Activated CD4-positive, alpha-beta memory T cell treated with anti-CD3 and anti-CD28 coated beads for 36 hours (primary cell): ENCODE results near the gene USP48. TPM values are rescaled to one million over a fixed set of nuclear protein-coding genes. Genes with fewer than 3 reads are reported as not detected.

Experiments
- CTCF ChIA-PET: fragments of 350-600 bp; sonication (Branson Sonifier 250); formaldehyde crosslinking; loops from one replicate; lab custom pipeline; 2021; ENCODE audit warnings: antibody characterized with exemption, inconsistent platforms; lab: Charles Lee
- POLR2A ChIA-PET: fragments of 350-600 bp; sonication (Branson Sonifier 250); formaldehyde crosslinking; loops from one replicate; lab custom pipeline; 2021; ENCODE audit warnings: antibody characterized with exemption; lab: Charles Lee
- DNase-seq: peaks from one replicate; pipeline ENCODE4 v3.0.0-alpha.2; 2020
- H3K27ac Mint-ChIP-seq: one replicate; pipeline ENCODE4 v1.8.0; 2021; ENCODE audit warnings: mixed read lengths
- H3K27me3 Mint-ChIP-seq: one replicate; pipeline ENCODE4 v1.8.0; 2021; ENCODE audit warnings: mixed read lengths
- H3K36me3 Mint-ChIP-seq: one replicate; pipeline ENCODE4 v1.8.0; 2021; ENCODE audit warnings: mixed read lengths
- H3K4me1 Mint-ChIP-seq: one replicate; pipeline ENCODE4 v1.8.0; 2021; ENCODE audit warnings: low read depth, mixed read lengths
- H3K4me3 Mint-ChIP-seq: one replicate; pipeline ENCODE4 v1.8.0; 2021; ENCODE audit warnings: mild to moderate bottlenecking, mixed read lengths
- H3K9me3 Mint-ChIP-seq: one replicate; pipeline ENCODE4 v1.8.0; 2021; ENCODE audit warnings: mixed read lengths
- intact Hi-C: fragments of 100-400 bp; cut with micrococcal nuclease; formaldehyde crosslinking; loops from one replicate; pipeline ENCODE4 v1.15.1; 2023
- total RNA-seq, 2 experiments: library from RNA; stranded (reverse); gene quantifications; one replicate each; pipeline ENCODE4 v1.2.3, GENCODE V29; 2021

The USP48 gene
- total RNA-seq, 2 experiments from 2014 or later = 77.2 to 91.1 TPM

DNA sequence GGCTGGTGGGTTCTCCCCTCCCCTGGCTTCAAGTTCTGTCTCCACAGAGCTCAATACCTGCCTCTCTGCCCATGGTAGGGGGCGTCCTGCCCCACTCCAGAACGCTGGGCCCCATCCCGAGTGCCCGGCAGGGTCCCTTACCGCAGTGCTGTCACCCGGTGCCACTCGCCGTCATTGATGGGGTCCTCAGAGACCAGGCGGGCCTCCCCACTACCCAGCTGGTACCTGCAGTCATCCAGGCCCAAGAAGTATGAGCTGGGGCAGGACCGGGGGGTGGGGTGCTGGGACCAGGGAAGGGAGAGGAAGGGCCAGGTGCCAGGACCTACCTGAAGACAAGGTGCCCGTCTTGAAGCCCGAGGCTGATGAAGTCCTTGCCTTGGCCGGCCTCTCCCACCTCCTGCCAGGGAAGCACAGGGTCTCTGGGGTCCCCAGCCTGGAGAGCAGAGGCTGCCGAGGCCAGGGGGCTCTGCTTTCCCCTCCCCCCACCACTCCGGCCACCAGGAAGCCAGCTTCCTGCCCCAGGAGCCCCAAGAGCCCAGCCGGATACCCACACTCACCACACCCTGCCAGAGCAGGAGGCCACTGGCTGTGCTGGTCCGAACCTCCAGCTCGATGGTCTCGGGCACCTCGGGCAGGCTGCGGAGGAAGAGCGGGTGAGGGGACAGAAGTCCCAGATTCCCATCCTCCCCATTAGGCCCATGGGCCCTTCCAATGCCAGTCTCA is 41.2 kb upstream of the USP48 start:
- no peaks in the 10 kb centered on the region for H3K9me3 Mint-ChIP-seq
- H3K27ac Mint-ChIP-seq = no peak overlapping the region
- ChIA-PET CTCF (no interaction called here), POLR2A (interaction anchor here (1.0 kb wide), 1 partner anchor 42 kb away, joined by 3 read pairs; the partner anchor contains the start of gene USP48)
- no peaks in the 10 kb centered on the region for H3K4me1 Mint-ChIP-seq
- no peak overlapping the region for H3K4me3 Mint-ChIP-seq
- intact Hi-C loops = no loop called here
- peaks cover 2% of the 10 kb centered on the region for H3K27me3 Mint-ChIP-seq
- DNase-seq = no peak
- no peaks in the 10 kb centered on the region for H3K36me3 Mint-ChIP-seq

DNA sequence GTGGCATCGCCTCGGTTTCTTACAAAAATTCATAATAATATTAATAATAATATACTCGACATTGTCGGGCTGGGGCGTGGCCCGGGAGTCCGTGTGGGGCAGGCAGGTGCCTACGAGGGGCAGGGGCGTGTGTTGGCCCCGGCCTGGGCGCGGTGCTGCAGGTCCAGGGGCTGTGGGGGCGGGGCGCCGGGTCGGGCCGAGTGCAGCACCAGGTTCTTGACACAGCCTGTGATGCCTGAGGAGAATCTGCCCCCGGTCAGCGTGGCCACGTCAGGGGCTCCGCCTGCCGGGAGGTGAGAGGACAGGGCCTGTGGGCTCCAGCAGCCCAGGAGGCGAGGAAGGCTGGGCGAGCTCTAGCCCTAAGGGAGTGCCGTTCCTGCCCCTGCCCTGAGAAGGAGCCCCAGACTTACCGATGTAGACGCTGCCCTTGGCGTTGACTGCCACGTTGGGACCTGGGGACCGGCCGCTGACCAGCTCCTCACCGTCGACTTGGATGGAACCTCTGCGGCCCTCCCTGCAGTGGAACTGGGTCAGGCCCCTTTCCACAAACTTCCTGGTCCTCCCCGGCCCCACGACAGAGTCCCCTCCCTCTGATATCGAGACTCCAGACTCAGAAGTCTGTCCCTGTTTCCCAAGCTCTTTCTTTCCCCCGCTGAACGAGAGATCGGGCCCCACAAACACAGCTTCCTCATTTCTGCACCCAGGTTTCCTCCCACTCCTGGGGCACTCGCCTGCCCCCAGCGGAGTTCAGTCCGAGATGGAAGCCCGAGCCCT is 40.4 kb upstream of the USP48 start:
- intact Hi-C loops = no loop called here
- Mint-ChIP-seq H3K4me1 (peaks cover 2% of the 10 kb centered on the region), H3K27me3 (peaks cover 2% of the 10 kb centered on the region), H3K36me3 (no peaks in the 10 kb centered on the region), H3K4me3 (no peak overlapping the region), H3K27ac (no peak overlapping the region), H3K9me3 (no peaks in the 10 kb centered on the region)
- ChIA-PET POLR2A (interaction anchor here (2.0 kb wide), 1 partner anchor 40 kb away, joined by 6 read pairs; the partner anchor contains the start of gene USP48), CTCF (no interaction called here)
- no peak for DNase-seq

DNA sequence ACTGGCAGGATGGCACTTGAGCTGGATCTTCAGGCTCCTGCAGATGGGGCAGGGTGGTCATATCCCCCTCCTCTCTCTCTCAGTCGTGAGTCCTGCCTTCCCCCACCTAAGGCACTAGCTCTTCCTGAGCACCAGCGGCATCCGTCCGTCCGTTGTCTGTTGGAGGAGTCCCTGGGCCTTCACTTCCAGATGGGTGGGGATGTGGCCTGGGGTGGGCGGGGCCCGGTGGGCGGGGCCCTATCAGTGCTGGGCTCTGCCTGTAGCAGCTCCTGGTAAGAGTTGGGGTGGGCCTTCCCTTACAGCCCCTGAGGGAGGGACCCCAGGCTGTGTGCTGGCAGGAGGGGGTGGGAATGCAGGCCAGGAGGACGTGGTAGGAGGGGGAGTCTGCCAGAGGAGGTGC is 39.4 kb upstream of the USP48 start:
- DNase-seq = no peak
- ChIA-PET POLR2A (interaction anchor here (2.0 kb wide), 1 partner anchor 39 kb away, joined by 6 read pairs; the partner anchor contains the start of gene USP48), CTCF (no interaction called here)
- intact Hi-C loops = no loop called here
- Mint-ChIP-seq H3K27ac (no peak overlapping the region), H3K4me3 (no peak overlapping the region), H3K9me3 (no peaks in the 10 kb centered on the region), H3K36me3 (no peaks in the 10 kb centered on the region), H3K4me1 (peaks cover 2% of the 10 kb centered on the region), H3K27me3 (peaks cover 2% of the 10 kb centered on the region)

DNA sequence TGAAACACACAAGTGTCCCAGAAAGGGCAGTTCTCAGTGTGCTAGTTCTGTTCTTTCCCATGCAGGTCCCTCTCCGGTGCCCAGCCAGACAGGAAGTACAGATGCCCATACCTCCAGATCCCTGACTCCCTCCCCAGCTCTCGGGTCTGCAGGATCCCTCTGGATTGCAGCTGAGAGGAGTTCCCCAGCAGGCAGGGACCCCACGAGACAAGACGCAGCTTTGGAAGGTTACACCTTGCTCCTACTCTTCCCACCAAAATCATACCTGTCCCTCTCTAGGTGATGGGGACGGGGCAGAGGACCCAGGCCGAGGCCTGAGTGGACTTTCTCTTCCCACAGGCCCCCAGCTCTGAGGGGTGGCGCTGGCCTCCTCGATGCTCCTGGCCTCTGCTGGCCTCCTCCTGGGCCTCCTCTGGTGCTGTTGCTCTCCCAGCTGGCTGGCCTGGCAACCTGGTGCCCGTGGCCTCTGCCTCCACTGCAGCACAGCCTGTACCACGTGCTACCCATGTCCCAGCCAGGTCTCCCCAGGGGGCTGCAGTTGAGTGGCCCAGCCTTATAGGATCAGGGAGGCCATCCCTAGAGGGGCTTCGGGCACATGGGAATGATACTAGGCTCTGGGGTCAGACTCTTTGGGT is 38.6 kb upstream of the USP48 start:
- no peak for DNase-seq
- peaks cover 2% of the 10 kb centered on the region for H3K4me1 Mint-ChIP-seq
- ChIA-PET CTCF (no interaction called here), POLR2A (interaction anchor here (2.0 kb wide), 1 partner anchor 38 kb away, joined by 6 read pairs; the partner anchor contains the start of gene USP48)
- intact Hi-C loops = no loop called here
- no peak overlapping the region for H3K4me3 Mint-ChIP-seq
- H3K27ac Mint-ChIP-seq = no peak overlapping the region
- no peaks in the 10 kb centered on the region for H3K36me3 Mint-ChIP-seq
- no peaks in the 10 kb centered on the region for H3K9me3 Mint-ChIP-seq
- peaks cover 2% of the 10 kb centered on the region for H3K27me3 Mint-ChIP-seq

DNA sequence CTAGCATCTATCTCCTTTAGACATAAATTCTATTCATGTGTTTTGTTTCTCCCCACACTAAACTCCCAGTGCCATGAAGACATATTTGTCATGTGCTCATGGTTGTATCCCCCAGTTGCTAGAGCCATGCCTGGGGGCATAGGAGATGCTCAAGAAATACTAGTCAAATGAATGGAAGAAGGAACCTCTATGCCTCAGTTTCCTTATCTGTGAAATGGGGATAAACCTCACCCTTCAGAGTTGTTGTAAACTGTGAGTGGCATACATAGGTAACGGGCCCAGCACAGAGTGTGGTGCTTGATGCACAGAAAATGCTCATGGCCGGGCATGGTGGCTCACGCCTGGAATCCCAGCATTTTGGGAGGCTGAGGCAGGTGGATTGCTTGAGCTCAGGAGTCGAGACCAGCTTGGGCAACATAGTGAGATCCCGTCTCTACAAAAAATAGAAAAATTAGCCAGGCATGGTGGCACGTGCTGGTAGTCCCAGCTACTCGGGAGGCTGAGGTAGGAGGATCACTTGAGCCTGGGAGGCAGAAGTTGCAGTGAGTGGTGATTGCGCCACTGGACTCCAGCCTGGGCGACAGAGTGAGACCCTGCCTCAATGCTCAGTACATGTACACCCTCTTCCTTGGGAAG is 37.8 kb upstream of the USP48 start:
- Mint-ChIP-seq H3K4me1 (peaks cover 2% of the 10 kb centered on the region), H3K27me3 (peaks cover 2% of the 10 kb centered on the region), H3K36me3 (no peaks in the 10 kb centered on the region), H3K4me3 (no peak overlapping the region), H3K27ac (no peak overlapping the region), H3K9me3 (no peaks in the 10 kb centered on the region)
- intact Hi-C loops = no loop called here
- POLR2A ChIA-PET = no interaction called here
- CTCF ChIA-PET = no interaction called here
- no peak for DNase-seq

DNA sequence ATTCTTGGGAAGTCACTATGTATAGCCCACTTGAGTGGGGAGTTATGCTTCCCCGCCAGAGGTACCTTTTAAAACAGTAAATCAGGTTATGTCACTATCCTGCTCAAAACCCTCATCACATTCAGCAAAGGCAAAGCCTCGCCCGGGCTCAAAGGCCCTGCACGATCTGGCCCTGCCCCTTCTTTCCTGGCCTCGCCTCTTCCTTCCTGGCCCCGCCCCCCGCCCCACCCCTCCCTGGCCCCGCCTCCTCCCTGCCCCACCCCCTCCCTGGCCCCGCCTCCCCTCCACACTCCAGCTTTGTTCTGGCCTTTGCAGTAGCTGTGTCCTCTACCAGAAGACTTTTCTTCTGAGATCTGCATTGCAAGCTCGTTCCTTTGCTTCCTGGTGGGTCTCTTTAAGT is 35.7 kb upstream of the USP48 start:
- H3K9me3 Mint-ChIP-seq = no peaks in the 10 kb centered on the region
- ChIA-PET POLR2A (no interaction called here), CTCF (no interaction called here)
- H3K4me1 Mint-ChIP-seq = peaks cover 4% of the 10 kb centered on the region
- H3K27ac Mint-ChIP-seq = no peak overlapping the region
- H3K27me3 Mint-ChIP-seq = peaks cover 4% of the 10 kb centered on the region
- no peaks in the 10 kb centered on the region for H3K36me3 Mint-ChIP-seq
- H3K4me3 Mint-ChIP-seq = no peak overlapping the region
- intact Hi-C loops = no loop called here
- DNase-seq = peak; percentile 58

DNA sequence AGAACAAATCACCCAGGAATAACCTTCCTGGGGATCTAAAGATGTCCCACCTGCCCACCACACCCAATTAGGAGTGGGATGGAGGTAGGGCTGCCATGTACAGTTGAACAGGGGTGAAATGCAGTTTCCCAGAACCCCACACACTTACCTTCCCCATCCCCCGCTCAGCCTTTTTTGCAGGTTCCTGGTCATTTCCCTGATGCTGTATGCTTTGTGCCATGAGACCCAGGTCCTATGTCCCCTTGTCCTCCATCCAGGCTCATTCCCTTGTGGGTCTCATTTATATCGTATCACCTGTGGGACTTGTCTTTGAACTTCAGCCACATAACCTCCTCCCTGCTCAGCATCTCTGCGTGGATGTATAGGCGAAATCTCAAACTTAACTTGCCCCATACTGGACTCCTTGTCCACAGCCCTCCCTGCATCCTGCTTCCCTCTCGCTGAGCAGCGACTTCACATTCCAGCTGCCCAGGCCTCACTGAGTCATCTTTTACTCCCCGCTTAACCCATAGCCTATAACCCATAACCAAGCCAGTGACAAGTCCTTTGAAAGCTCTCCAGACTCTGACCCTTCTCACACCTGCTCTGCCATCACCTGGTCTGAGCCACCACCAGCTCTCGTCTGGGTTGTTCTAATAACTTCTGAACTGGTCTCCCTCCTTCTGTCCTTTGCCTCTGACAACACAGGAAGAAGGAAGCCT is 33.8 kb upstream of the USP48 start:
- Mint-ChIP-seq H3K4me3 (no peak overlapping the region), H3K27me3 (peaks cover 9% of the 10 kb centered on the region), H3K4me1 (peaks cover 4% of the 10 kb centered on the region), H3K27ac (no peak overlapping the region), H3K36me3 (no peaks in the 10 kb centered on the region), H3K9me3 (no peaks in the 10 kb centered on the region)
- intact Hi-C loops = no loop called here
- POLR2A ChIA-PET = no interaction called here
- DNase-seq = no peak
- CTCF ChIA-PET = no interaction called here

DNA sequence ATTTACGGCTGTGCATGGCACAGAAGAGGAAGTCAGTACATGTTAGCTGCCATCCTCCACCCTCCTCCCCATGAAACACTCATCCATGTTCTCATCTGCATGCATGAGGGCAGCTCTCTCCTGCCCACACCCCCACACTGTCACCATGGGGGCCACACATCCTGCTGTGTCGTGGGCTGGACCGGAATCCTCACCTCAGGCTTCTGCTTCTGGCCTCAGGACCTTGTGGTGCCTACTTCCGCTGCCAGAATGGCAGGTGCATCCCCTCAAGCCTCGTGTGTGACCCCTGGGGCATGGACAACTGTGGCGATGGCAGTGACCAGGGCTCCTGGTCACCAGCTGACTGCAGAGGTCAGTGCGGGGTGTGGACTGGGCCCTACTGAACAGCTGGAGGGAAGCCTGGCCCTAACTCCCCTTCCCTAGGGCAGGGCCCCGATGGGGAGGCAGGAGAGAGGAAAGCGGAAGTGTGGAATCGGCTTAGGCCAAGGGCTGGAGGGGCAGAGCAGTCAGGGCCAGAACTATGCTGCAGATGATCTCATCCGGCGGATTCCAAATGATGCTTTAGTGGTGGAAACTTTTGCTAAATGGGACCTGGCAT is 32.9 kb upstream of the USP48 start:
- peaks cover 4% of the 10 kb centered on the region for H3K4me1 Mint-ChIP-seq
- H3K9me3 Mint-ChIP-seq = no peaks in the 10 kb centered on the region
- intact Hi-C loops = no loop called here

DNA sequence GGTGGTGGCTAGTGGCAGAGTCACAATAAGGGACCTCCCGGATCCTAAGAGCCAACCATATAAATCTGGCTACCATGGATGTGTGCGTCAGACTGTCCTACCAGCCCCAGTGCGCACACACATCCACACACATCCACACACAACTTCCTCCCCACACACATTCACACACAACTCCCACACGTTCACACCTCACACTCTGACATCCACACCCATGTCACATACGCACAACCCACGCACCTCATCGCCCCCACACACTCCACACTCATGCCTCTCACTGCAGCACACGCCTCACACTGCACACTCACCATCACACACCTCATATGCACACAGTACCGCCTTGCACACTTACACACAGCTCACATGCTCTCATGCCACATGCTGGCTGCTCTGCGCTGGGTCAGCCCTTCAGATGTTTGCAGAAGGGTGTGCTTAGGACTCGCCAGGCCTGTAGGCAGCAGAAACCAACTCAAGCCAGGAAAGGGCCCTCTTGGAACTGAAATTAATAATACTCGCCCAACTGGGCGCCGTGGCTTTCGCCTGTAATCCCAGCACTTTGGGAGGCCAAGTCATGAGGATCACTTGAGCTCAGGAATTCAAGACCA is 32.1 kb upstream of the USP48 start:
- Mint-ChIP-seq H3K4me1 (peaks cover 4% of the 10 kb centered on the region), H3K9me3 (no peaks in the 10 kb centered on the region), H3K27ac (no peak overlapping the region), H3K27me3 (peaks cover 12% of the 10 kb centered on the region), H3K4me3 (no peak overlapping the region), H3K36me3 (no peaks in the 10 kb centered on the region)
- CTCF ChIA-PET = interaction anchor here (0.6 kb wide), 1 partner anchor 9 kb away, joined by 3 read pairs; no protein-coding TSS in a partner anchor
- no peak for DNase-seq
- POLR2A ChIA-PET = no interaction called here
- intact Hi-C loops = no loop called here

More for the DNA sequence above, 32.9 kb upstream of the USP48 start:
- ChIA-PET CTCF (no interaction called here), POLR2A (no interaction called here)
- Mint-ChIP-seq H3K36me3 (no peaks in the 10 kb centered on the region), H3K4me3 (no peak overlapping the region), H3K27me3 (peaks cover 9% of the 10 kb centered on the region), H3K27ac (no peak overlapping the region)
- DNase-seq = no peak

DNA sequence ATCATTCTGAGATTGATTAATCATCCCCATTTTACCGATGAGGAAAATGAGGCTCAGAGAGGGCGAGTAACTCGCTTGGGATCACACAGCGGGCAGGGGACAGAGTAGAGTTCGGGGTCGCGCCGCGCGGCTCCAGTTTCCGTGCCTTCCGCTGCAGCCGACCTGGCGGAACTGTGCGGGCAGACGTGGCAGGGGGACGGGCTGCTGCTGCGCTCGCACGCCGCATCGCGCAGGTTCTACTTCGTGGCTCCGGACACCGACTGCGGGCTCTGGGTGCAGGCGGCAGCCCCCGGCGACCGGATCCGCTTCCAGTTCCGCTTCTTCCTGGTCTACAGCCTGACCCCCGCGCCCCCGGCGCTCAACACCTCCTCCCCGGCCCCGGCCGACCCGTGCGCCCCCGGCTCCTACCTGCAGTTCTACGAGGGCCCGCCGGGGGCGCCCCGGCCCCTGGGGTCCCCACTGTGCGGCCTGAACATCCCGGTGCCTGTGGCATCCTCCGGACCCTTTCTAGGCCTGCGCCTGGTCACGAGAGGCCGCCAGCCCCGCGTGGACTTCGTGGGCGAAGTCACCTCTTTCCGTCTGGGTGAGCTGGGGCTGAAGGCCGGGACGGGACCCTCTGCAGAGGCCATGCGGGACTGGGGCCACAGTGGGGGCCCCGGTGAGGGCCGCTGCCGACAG is 31.4 kb upstream of the USP48 start:
- CTCF ChIA-PET = no interaction called here
- DNase-seq = peak; percentile 36
- POLR2A ChIA-PET = no interaction called here
- H3K27me3 Mint-ChIP-seq = peaks cover 12% of the 10 kb centered on the region
- H3K4me1 Mint-ChIP-seq = peaks cover 4% of the 10 kb centered on the region
- H3K27ac Mint-ChIP-seq = no peak overlapping the region
- H3K9me3 Mint-ChIP-seq = no peaks in the 10 kb centered on the region
- intact Hi-C loops = no loop called here
- H3K4me3 Mint-ChIP-seq = peak overlapping the region; percentile 23
- H3K36me3 Mint-ChIP-seq = no peaks in the 10 kb centered on the region
